PFSK-1 (cell line): Measurements from ENCODE around the gene C1orf74.

ENCODE experiments used
- FOXP2 ChIP-seq: optimal IDR thresholded peaks from 2 replicates; pipeline ENCODE3; 2011; ENCODE audit warnings: borderline replicate concordance, control low read depth, inconsistent platforms; ENCODE audit not compliant: insufficient read depth; ENCODE audit errors: extremely low read length, extremely low read depth
- POLR2AphosphoS5 ChIP-seq: IDR thresholded peaks from 2 replicates; pipeline ENCODE4 v1.6.1; 2012; ENCODE audit warnings: low read depth, mild to moderate bottlenecking, control low read depth, low read length, moderate library complexity
- REST ChIP-seq, 2 experiments: IDR thresholded peaks; 2 replicates each; pipeline versions ENCODE4 v1.6.1 to v1.8.0; 2011 to 2012; ENCODE audit warnings: low read depth in 2 of 2, low read length in 2 of 2, control low read depth in 1 of 2, inconsistent platforms in 1 of 2, mild to moderate bottlenecking in 1 of 2, moderate library complexity in 1 of 2; ENCODE audit not compliant: insufficient read depth in 1 of 2
- SIN3A ChIP-seq: IDR thresholded peaks from 2 replicates; pipeline ENCODE4 v1.6.1; 2012; ENCODE audit warnings: mild to moderate bottlenecking, low read length, moderate library complexity, borderline replicate concordance; ENCODE audit not compliant: insufficient read depth
- TAF1 ChIP-seq: IDR thresholded peaks from 2 replicates; pipeline ENCODE4 v1.6.1; 2012; ENCODE audit warnings: low read length, control low read depth, borderline replicate concordance; ENCODE audit not compliant: insufficient read depth

Gene C1orf74

GRCh38 chr1:209810783-209811182 is 26.4 kb upstream of the C1orf74 start:
- no peak for TF ChIP-seq FOXP2
- TF ChIP-seq POLR2AphosphoS5: no peak
- TF ChIP-seq REST (IDR thresholded peaks at IDR 0.05; ENCODE audit: insufficient read depth in 1 of 2, low read depth in 2 of 2, low read length in 2 of 2): no peak
- no peak for TF ChIP-seq TAF1

GRCh38 chr1:209809611-209810010 is 25.3 kb upstream of the C1orf74 start:
- TF ChIP-seq SIN3A (no peak), TAF1 (no peak), FOXP2 (no peak), POLR2AphosphoS5 (no peak), REST (IDR thresholded peaks at IDR 0.05; ENCODE audit: insufficient read depth in 1 of 2, low read depth in 2 of 2, low read length in 2 of 2) (no peak)

DNA sequence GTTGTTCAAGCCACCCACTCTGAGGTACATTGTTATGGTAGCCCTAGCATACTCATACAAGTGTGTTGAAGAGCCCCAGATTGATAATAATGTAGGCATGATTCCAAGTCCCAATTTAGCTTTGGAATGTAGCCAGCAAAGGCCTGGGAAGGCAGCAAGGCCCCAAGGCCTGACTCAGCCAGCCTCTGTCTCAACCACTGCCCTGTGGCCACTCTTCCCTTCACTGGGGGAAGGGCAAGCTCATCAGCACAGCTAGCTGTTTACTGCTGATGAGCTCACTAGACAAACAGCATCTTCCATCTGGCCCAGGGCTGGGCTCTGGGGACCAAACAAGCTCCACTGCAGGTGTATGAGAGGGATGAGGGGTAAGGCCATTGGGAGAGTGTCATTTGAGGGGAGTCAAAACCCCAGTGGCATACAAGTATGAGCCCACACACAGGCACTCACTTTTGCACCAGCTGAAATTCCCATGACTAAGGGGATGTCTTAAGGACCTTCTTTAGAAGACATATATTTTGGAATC is 23.8 kb upstream of the C1orf74 start:
- TF ChIP-seq TAF1: peak; percentile 22; the same call in 1 of the 2 replicates
- TF ChIP-seq POLR2AphosphoS5: 0 out of 2 replicates have a peak, but pooled peaks have one; percentile 13
- TF ChIP-seq SIN3A: no peak
- TF ChIP-seq FOXP2: peak; percentile 100

GRCh38 chr1:209807509-209807908 is 23.1 kb upstream of the C1orf74 start:
- TF ChIP-seq FOXP2 (no peak), SIN3A (no peak), POLR2AphosphoS5 (no peak), REST (IDR thresholded peaks at IDR 0.05; ENCODE audit: insufficient read depth in 1 of 2, low read depth in 2 of 2, low read length in 2 of 2) (no peak), TAF1 (no peak)

DNA sequence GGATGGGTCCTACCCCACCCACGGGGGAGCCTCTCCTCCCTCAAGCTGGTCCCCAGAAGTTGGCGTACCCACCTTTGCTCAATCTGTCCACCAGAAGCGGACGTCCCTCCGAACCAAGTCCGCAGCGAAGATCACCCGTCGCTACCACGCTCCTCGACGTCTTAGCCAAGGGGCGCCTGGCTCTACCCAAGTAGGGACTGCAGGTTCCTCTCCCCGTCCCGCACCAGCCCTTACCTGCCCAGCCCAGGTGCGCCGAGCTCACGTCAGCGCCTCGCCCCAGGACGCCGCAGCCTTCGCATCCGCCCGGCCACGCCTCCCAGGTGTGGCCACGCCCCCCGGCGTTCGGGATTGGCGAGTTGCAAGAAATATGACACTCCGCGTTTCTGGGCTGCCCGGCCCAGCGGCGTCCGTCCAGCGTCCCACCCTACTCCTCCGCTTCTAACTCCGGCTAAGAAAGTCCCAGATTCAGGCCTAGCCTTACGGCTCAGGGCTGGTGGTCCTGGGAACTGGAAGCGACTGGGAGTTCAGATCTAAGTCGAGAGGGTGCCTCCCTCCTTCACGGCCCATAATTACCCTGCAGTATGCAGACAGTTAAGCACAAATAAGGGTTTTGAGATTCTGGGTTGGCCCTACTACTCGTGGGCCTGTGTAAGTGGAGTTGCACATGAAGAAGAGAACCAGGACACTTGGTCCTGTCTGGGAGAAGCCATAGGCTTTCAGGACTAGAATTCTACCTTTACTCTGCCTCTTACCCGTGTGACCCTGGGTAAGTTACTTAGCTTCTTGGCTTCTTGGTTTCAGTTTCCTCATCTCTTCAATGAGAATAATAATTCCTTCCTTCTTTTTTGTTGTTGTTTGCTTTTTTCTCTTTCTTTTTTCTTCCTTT is 21.8 kb upstream of the C1orf74 start, which contains the start of gene IRF6:
Gene IRF6, minus strand, starts transcription at position 268 of the 886 bp plus-strand sequence. CDS start 4,729 bp downstream, outside the sequence.
- TF ChIP-seq FOXP2 (no peak), SIN3A (no peak), REST (IDR thresholded peaks at IDR 0.05; ENCODE audit: insufficient read depth in 1 of 2, low read depth in 2 of 2, low read length in 2 of 2) (no peak), POLR2AphosphoS5 (no peak), TAF1 (no peak)
